Activated naive CD4-positive, alpha-beta T cell treated with Interleukin-2 at 50 U/mL for 16 hours (primary cell): ENCODE results near the gene BCAS3.

Experiments used
- DNase-seq: peaks from one replicate; pipeline ENCODE4 v3.0.0-alpha.2; 2020

BCAS3 gene

DNA sequence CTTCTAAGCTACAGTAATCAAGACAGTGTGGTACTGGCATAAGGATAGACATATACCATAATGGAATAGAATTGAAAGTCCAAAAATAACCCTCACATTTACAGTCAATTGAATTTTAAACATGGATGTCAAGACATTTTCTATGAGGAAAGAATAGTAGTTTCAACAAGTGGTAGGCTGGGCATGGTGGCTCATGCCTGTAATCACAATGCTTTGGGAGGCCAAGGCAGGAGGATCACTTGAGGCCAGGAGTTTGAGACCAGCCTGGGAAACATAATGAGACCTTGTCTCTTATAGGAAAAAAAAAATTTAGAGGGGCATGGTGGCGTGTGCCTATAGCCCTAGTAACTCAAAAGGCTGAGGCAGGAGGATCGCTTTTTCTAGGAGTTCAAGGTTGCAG lies 599.2 kb downstream of the BCAS3 start:
- DNase-seq = no peak

DNA sequence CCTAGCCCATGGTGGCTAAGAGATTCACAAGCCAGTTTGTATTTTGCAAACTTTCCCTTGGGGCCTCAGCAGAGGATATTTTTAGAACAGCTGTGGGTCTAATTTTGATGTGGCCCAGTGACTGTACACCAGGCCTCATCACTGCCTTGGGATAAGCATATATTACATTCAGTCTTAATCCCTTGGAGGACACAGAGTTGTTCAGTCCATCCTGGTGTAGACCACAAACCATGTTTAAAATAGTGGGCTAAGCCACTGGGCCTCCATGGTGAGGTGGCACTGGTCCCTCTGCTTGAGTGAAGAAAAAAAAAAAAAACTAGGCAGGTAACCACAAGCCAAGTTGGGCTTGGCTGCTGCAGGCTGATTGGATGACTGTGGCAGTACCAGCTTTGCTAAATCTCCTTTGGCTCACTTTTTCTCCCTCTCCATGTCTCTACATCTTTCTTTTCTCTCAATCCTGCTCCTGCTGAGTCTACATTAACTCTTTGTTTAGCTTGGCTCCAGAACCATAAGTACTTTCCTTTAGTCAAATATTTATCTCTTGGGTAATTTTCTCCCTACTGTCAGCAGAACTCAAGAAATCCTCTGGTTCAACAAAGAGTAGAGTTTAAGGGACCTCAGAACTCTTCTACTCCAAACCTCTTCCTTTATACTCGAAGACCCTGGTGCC lies 602.0 kb downstream of the BCAS3 start:
- no peak for DNase-seq

DNA sequence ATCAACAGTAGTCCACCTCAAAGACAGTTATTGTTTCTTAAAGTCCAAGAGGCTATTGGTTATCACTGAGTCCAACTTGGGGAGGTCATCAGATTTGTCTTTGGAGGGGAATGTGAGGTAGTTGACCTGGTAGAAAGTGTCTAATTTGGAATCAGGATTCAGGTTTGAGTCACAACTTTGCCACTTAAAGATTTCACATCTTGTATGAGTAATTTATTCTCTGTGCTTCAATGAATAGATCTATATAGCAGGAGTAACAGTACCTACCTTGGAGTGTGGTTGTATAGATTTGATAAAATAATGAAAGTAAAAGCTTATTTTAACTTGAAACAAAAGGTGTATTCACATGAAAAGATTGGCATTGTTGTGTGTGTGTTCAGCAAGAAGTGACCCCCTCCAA lies 602.7 kb downstream of the BCAS3 start:
- no peak for DNase-seq

DNA sequence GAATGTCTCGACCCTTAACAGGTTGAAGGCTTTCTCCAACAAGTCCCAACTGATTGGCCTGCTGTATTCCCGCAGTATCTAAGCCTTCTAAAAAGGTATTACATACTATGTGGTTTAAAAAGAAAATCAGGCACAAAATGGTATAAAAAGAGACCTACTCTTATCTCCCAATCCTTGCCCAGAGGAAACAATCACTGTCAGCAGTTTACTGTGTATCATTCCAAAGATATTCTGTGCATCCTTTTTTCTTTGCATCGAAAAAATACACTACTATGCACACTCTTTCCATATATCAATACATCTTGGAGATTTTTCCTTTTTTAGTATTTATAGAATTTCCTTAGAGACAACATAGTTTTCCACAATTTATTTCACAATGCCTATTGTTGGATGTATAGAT lies 603.2 kb downstream of the BCAS3 start:
- no peak for DNase-seq

DNA sequence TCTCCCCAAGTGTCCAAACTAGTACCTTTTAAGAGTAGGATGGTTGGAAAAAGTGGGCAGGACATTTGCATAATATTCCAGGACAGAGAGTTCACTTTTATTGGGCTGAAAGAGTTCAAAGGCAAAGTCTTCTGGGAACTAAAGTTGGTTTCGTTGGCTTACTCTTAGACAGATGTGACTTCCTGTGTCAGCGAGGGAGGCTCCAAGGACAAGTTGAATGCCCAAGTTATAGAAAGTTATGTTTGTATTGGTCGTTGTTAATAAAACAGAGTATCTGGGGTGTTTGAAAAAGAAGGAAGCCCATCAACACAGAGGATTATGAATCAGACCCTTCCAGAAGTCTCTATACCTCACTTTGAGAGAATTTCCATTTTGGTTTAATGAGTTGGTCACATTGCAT lies 604.7 kb downstream of the BCAS3 start:
- DNase-seq = no peak

DNA sequence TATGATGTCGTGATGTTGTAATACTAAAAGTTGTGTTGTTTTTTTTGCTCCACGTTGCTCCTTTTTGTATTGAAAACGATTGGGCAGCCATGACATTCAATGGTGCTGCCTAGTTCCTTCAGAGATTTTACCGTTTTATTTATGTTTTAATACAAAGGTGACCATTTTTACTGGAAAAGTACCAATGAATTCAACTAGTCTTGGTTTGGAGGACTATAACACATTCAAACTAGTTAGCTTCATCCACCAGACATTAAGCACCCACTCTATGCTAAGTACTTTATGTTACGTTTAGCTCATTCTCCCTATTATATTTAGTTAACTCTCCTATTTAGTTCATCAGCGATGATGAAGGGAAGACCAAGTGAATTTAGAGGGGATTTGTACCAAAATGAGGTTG lies 605.4 kb downstream of the BCAS3 start:
- no peak for DNase-seq

DNA sequence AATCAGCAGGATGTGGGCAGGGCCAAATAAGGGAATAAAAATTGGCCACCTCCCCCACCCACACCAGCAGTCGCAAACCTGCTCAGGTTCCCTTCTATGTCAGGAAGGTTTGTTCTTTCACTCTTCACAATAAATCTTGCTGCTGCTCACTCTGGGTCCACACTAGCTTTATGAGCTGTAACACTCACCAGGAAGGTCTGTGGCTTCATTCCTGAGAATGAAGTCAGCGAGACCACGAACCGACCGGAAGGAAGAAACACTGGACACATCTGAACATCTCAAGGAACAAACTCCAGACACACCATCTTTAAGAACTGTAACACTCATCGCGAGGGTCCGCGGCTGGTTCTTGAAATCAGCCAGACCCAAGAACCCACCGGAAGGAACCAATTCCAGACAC lies 606.5 kb downstream of the BCAS3 start:
- no peak for DNase-seq

DNA sequence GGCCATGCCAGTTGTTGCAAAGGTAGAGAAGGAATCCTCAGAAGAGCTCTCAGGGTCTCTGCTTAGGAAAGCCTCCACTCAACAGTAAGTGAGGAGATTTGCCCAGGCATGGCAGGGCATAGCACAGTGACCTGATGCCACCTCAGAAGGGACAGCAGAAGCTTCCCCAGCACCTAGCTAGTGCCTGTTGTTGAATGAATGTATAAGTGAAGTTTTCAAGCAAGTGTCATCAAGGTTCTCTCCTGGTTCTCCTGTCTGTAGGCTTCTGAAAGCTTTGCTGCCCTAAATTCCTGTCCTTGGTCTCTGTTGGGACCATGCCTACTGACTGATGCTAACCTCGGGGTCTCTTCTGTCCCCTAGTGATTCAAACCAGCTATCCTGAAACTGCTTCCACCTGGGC lies 607.1 kb downstream of the BCAS3 start:
- no peak for DNase-seq

DNA sequence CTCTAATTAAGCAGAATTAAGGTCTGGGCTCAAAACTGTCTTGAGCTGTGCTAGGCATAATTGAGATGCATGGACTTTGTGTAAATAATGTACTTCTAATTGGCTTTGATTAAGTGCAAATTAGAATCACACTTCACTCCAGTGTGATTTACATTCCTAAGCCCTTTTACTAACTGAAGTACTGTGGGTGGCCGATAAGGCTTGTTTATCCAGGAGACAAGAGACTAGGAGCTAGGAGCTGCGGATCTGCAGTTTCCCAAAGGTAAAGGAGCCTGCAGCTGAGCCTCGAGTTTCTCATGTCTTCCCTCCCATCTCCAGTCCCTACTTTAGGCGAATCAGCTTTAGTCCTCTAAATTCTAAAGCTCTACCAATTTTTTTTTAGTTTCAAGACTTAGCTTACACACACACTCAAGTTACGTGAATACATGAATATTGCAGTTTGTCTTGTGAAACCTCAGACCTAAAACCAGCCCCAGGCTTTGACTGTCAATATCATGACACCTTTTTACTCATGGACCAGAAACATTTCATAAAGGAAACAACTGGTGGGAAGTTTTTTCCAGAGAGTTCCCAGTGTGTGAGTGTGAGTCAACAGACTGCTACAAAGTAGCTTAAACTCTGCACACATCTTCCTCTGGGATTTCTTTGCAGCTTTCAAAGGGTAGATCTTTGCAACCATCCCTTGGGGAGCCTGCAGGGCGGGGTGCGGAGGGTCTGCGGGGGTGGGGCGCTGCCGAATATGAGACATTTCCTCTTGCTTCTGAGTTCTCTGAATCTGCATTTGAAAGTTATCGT lies 608.1 kb downstream of the BCAS3 start:
- DNase-seq = no peak

DNA sequence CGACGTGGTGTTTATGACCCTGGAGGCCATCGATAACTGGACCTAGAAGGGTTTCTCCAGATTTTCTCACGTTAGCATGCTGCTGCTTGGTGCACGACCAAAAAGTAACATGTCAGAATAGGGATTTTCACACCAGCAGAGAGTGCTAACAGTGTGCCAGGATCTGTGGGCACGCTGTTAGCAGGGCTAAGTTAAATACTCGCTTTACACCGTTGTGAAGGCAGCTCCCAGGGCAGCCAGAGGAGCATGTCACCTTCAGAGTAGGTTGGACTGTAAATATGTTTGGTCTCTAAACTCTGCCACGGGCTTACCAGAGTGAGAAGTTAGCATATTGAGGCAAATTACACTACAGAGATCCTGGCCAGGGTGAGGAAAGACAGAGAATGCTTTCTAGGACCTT lies 608.8 kb downstream of the BCAS3 start:
- no peak for DNase-seq

DNA sequence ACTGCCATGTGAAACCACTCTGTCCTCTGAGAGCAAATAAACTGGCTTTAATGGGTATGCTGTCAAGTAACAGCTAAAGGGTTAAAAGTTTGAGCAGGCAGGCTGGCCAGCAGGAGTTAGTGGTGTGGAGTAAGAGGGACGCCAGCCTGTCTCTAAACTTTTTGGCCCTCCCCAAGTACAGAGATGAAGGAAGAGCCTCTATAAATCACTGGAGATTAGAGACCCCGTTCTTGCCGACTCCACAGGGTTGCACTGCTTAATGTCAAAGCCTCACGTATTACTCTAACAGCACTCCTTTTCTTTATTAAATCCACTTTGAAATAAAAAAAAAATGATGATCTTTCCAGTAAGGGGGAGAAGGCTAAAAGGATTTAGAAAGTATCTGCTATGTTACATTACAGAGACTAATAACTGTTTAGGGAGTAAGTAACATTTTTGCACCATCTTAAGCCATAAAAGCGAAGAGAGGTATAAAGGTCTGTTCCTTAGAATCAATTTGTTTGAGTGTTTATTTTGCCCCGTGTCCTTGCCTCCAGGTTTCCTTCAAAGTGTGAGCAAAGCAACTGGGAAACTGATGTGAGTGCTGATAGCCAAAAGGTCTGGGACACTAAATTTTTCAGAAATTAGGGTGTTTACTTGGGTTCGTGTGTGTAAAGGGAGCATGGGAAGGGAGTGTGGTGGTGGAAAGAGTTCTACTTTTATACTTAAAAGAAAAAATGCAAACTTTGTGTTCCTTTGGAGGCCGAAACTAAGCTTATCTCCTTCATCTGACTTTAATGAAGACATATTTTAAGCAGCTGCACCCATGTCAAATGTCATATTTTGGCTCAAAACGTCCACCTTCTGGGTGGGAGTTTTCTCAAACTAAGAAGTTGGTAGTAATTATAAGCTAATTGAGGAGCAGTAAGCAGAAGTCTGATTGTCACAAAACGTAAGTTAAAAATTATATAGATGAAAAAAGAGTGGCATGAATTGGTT lies 612.0 kb downstream of the BCAS3 start:
- DNase-seq = no peak

DNA sequence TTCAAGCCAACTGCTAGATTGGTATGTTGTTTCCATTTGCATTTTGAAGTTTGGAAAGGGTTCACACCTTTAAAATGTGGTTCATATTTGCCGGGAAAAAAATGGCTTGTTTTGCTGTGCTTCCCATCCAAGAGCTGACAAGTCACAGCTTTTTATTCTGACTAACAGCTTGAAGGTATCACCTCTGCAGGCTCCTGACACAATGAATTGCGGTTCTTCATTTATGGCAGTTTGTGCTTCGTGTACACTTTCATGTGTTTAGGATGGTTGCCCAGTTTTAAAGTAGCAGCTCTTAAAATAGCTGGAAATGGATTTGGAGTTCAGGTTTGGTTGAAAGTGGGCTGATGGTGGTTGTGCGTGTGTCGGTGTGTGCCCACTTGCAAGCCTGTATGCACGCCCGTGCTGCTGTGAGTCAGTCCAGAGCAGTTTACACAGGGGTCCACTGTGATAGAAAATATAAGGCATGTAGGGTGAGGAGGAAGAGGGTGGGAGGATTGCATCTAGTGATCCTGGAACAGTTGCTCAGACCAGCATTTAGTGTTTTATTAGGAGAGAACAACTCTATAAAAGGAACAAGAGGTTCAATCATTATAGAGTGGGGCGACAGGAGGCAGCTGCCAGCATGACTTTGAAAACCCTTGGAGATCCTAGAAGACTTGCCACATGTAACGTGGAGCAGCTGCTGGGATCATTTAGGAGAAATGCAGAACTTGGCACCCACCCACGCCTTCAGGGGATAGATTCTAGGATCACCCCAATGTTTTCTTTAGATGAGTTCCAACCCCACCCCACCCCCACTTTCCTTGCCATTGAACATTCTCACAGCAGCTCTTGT lies 614.0 kb downstream of the BCAS3 start:
- no peak for DNase-seq

DNA sequence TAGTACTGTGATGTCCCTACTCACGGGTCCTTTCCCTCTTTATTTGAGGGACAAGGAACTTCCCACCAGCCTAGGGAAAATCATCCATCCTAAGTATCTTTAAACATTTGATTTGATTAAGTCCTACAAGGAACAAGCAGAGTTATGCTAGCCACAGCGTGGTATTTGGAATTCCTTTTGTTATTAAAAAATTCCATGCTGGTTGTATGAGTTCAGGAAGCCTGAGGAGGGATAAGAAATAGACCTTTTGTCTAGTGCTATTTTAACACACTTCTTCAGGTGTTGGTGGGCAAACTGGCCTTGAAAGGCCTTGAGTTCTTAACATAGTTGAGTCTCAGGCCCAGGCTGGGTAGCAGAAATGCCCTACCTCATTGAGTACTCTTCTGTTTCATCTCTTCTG lies 616.6 kb downstream of the BCAS3 start:
- no peak for DNase-seq

DNA sequence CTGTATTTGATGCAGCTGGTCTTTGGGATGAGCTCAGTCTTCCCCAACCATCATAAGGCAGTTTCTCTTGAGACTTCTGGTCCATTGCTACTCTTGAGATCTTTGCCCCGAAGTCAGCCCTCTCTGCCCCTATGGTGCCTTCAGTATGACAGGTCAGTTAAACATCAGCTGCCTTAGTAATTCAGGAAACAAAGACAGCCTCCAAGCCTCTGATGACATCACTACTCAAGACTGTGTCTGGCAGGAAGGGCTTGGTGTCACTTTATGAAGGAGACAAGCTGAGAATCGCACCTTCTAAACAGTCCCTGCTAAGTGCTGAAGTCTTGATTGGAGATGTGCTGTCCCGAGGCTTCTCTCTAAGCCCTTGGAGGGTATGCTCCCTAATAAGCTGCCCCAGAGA lies 617.1 kb downstream of the BCAS3 start:
- no peak for DNase-seq

DNA sequence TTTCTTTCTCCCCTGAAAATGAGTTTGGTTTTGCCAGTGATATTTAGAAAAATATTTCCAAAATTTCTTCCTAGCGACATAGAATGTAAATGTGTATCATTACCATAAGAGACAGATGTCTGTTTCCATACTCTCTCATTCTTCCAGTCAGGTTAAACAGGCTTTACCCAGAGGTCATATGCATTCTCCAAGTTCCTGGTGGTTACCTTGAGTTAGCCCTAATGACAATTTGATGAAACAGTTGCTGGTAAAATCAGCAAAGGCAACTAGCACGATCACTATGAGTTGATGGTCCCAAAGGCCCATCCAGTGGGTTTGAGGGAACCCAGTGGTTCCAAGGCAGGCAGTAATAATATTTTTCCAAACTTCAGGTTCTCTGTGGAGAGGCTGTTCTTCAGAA lies 618.4 kb downstream of the BCAS3 start:
- no peak for DNase-seq

DNA sequence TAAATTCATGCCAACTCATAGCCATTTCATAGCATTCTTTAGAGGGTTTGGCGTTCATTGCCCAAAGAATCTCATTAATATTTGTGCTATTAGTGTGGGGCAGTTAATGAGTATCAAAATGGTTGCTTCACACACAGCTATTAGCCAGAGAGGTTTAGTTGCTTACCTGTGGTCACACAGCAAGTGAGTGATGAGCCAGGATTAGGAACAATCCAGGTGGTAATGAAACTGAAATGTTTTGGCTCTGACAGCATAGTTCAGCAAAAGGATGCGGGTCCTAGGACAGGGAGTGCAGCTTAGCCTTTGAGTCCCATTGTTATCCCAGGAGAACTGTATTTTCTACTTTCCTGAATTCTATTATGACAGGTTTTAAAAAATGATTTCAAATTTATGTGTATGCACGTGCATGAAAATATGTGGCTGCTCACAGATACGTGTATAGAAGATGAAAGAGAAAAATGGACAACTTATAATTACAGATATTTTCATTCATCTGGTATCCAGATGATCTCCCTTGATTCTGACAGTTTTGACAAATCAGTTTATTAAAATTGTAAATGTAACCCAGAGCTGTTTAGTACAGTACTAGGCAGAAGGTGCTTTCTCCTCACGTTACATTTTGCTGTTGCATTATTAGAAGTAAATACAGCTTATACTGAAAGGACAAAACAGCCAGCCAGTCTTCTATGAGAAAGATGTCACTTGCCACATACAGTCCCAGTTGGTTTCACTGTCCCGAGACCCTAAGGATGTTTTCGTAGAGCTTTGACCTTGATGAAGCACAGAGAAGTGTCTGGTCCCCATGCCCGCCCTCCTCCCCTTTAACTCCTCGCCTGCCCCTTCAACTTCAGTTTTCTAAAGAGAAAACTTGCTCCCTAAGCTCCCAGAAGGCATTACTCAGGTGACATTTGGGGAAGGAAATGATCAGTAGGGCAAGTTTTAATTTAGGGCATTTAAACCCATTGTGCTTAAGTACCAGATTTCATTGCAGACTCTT lies 622.2 kb downstream of the BCAS3 start:
- no peak for DNase-seq

DNA sequence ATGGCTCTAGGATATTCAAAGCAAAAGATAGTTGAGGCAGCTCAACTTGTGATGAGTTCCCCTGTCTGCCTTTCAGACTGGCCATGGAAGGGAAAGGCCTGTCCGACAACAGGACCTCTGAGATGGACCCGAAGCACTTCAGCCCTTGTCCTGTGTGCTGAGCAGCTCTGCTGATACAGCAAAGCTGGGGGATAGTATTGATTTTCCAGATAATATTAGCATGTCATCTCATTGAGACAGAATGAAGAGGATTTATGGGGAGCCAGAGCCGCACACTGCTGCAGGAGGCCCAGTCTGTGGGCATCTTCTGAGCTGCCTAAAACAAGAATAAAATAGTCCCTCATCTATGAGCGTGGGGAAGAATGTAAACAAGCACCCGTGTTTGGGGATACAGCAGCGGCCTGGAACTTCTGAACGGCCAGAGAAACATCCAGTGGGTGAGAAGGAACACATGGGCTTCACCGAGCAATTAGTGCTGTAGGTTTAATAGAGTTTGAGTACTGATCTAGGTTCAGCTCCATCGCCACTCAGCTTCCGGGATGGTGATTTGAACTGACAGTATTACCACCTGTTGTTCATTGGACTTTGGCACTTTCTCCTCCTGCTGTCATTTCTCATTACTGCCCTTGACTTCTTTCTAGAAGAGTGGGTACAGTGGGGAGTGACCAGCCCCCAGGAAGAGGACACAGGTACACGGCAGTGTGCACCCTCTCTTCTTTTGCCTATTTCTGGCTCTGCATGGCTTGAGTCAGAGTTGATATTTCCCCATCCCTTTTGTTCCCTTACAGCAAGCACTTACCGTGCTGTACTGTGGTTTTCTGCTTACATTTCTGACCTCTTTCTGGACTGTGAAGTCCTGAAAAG lies 625.5 kb downstream of the BCAS3 start:
- DNase-seq = no peak

DNA sequence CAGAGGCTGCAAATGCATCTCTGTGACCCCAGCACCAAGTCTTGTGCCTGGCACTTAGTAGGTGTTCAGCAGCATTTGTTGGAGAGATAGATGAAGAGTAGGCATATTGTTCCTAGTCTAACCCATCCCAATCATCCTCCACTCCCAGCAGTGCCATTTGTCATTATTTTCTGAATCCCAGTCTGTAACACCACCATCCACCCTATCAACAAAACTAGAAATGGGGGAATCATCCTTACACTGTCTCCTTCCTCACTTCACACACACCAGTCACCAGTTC lies 626.1 kb downstream of the BCAS3 start:
- DNase-seq = no peak

DNA sequence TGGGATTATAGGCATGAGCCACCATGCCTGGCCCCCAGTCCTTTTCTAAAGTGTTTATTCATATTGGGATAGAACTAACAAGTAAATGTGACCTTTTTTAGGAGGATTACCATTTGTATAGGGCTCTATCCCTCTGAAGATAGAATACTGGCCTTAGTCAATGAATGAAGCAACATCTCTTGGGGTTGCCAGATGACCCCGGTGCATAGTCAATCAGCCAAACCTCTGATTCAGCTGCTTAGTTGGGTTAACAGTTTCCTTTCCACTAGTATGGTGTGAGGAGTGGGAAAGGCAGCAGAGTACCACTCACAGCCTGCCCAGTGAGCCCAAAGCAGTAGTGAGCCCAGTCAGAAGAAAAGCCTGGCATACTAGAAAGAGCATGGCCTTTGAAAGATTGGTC lies 627.4 kb downstream of the BCAS3 start:
- no peak for DNase-seq

DNA sequence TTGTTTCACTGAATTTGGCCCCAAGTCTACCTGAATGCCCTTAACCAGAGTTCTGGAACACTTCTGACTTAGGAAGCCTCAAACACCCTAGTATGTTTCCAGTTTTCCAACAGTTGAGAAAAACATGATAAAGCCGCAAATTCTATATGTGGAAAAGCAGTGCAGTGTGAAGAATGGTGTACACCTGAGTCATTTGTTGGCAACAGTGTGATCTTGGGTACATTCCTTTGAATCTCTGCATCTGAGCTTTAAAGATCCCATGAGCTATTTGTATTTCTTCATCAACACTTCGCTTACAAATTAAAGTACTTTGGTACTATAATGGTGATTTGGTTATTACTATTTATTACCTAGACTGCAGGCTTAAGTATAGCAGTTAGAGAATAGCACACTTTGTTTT lies 628.4 kb downstream of the BCAS3 start:
- no peak for DNase-seq
